HG03354 (cell line): Measurements from ENCODE around the gene RIMBP2.
A peak's percentile ranks its signal among the peaks of the same experiment; 100 is the strongest.
"Not testable (repeated sequence)": the region's sequence is repeated elsewhere in the genome, so short reads cannot be mapped to it uniquely, and the experiment has no call there.

Experiments used
- ATAC-seq: cut with Tn5 transposase; IDR thresholded peaks from one replicate; pipeline ENCODE4 v1.9.1; 2021; ENCODE audit warnings: mild to moderate bottlenecking; ENCODE audit not compliant: unreplicated experiment, poor library complexity, severe bottlenecking

The RIMBP2 gene

GRCh38 chr12:130715998-130716968 lies at the start of gene RIMBP2:
Gene RIMBP2 (minus strand): TSS chr12:130716299. CDS start chr12:130479013, 237,286 bp downstream.
- ATAC-seq = peak; percentile 36

- no peak for ATAC-seq
Measured at GRCh38 chr12:130765186-130765659, 49.1 kb upstream of the RIMBP2 start.

- no peak for ATAC-seq
Measured at GRCh38 chr12:130764475-130765185, 48.5 kb upstream of the RIMBP2 start.

GRCh38 chr12:130764073-130764472 lies 48.0 kb upstream of the RIMBP2 start:
- no peak for ATAC-seq

- no peak for ATAC-seq
Measured at GRCh38 chr12:130762319-130762675, 46.2 kb upstream of the RIMBP2 start.

GRCh38 chr12:130761537-130762318 lies 45.6 kb upstream of the RIMBP2 start:
- ATAC-seq = peak; percentile 42

- no peak for ATAC-seq
Measured at GRCh38 chr12:130754234-130754901, 38.3 kb upstream of the RIMBP2 start.

- no peak for ATAC-seq
Measured at GRCh38 chr12:130752692-130753230, 36.7 kb upstream of the RIMBP2 start.

GRCh38 chr12:130752037-130752436 lies 35.9 kb upstream of the RIMBP2 start:
- not testable (repeated sequence) for ATAC-seq

- ATAC-seq = no peak
Measured at GRCh38 chr12:130748786-130749185, 32.7 kb upstream of the RIMBP2 start.

- peak; percentile 85 for ATAC-seq
Measured at GRCh38 chr12:130747867-130748740, 32.0 kb upstream of the RIMBP2 start.

GRCh38 chr12:130746546-130746945 lies 30.4 kb upstream of the RIMBP2 start:
- no peak for ATAC-seq

- ATAC-seq = no peak
Measured at GRCh38 chr12:130745921-130746320, 29.8 kb upstream of the RIMBP2 start.

- ATAC-seq = no peak
Measured at GRCh38 chr12:130744274-130744673, 28.2 kb upstream of the RIMBP2 start.

GRCh38 chr12:130743606-130744005 lies 27.5 kb upstream of the RIMBP2 start:
- no peak for ATAC-seq

GRCh38 chr12:130743176-130743575 lies 27.1 kb upstream of the RIMBP2 start:
- no peak for ATAC-seq

GRCh38 chr12:130742716-130743115 lies 26.6 kb upstream of the RIMBP2 start:
- ATAC-seq = no peak

- no peak for ATAC-seq
Measured at GRCh38 chr12:130742112-130742511, 26.0 kb upstream of the RIMBP2 start.
